Ishikawa (cell line): ENCODE data around the gene RNF152.

Source experiments
- CEBPB ChIP-seq: IDR thresholded peaks from 2 replicates; pipeline ENCODE4 v1.6.1; 2012
- EGR1 ChIP-seq: IDR thresholded peaks from 2 replicates; pipeline ENCODE4 v1.6.1; 2012
- EP300 ChIP-seq: IDR thresholded peaks from 2 replicates; pipeline ENCODE4 v1.6.1; 2012; ENCODE audit warnings: borderline replicate concordance
- RAD21 ChIP-seq: IDR thresholded peaks from 2 replicates; pipeline ENCODE4 v1.6.1; 2012; ENCODE audit warnings: low read depth
- TAF1 ChIP-seq: IDR thresholded peaks from 2 replicates; pipeline ENCODE4 v1.6.1; 2012; ENCODE audit warnings: low read depth, mild to moderate bottlenecking
- YY1 ChIP-seq: IDR thresholded peaks from 2 replicates; pipeline ENCODE4 v1.6.1; 2012; ENCODE audit warnings: low read depth
- TF ChIP-seq, protein P1 (sequence below): IDR thresholded peaks from 2 replicates; pipeline ENCODE4 v1.6.1; 2012
- TF ChIP-seq, protein P2 (sequence below): IDR thresholded peaks from 2 replicates; pipeline ENCODE4 v1.6.1; 2012; ENCODE audit warnings: low read depth, mild to moderate bottlenecking

DNA sequence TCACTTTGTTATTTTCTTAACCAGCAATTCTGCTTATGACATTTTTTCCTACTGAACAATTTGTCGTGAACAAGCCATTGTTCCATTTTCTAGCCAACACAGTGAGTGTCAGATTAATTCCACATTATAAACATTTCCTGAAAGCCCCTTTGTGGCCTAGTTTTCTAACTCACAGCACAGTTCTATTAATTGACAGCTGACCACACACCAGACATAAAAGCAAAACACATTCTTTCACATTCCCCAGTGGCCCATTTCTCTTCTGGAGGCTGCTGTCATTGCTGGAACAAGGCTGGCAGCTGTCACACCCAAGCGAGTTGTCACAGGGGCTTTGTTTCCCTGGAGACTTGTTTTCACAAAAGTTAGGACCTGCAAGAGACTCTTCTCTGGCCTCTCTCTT, 50.7 kb downstream of the RNF152 start:
- TF ChIP-seq EP300: no peak
- TF ChIP-seq RAD21: no peak
- TF ChIP-seq, protein P1, sequence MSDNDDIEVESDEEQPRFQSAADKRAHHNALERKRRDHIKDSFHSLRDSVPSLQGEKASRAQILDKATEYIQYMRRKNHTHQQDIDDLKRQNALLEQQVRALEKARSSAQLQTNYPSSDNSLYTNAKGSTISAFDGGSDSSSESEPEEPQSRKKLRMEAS: no peak
- TF ChIP-seq, protein P2, sequence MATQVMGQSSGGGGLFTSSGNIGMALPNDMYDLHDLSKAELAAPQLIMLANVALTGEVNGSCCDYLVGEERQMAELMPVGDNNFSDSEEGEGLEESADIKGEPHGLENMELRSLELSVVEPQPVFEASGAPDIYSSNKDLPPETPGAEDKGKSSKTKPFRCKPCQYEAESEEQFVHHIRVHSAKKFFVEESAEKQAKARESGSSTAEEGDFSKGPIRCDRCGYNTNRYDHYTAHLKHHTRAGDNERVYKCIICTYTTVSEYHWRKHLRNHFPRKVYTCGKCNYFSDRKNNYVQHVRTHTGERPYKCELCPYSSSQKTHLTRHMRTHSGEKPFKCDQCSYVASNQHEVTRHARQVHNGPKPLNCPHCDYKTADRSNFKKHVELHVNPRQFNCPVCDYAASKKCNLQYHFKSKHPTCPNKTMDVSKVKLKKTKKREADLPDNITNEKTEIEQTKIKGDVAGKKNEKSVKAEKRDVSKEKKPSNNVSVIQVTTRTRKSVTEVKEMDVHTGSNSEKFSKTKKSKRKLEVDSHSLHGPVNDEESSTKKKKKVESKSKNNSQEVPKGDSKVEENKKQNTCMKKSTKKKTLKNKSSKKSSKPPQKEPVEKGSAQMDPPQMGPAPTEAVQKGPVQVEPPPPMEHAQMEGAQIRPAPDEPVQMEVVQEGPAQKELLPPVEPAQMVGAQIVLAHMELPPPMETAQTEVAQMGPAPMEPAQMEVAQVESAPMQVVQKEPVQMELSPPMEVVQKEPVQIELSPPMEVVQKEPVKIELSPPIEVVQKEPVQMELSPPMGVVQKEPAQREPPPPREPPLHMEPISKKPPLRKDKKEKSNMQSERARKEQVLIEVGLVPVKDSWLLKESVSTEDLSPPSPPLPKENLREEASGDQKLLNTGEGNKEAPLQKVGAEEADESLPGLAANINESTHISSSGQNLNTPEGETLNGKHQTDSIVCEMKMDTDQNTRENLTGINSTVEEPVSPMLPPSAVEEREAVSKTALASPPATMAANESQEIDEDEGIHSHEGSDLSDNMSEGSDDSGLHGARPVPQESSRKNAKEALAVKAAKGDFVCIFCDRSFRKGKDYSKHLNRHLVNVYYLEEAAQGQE: no peak
- TF ChIP-seq YY1: no peak
- TF ChIP-seq TAF1: no peak
- TF ChIP-seq CEBPB: no peak
- TF ChIP-seq EGR1: no peak
